ENCODE results near the gene GRIK4.

GRCh38 chr11:120505801-120506425 lies 5.6 kb upstream of the GRIK4 start:
- TF ChIP-seq CTCF (IDR thresholded peaks at IDR 0.05; ENCODE audit: low read depth, low read length, missing input control) (no peak), JUND (IDR thresholded peaks at IDR 0.05) (no peak)

All from liver (tissue), 3 donors.